Liver (tissue), 9 donors: ENCODE measurements around the gene C1orf21. TPM values are rescaled to one million over a fixed set of nuclear protein-coding genes. Genes with fewer than 3 reads are reported as not detected.

ENCODE experiments used
- DNase-seq: peaks from one replicate; pipeline ENCODE4 v3.0.0-alpha.2; 2017; ENCODE audit warnings: low spot score
- H3K27ac ChIP-seq, 2 donors: one replicate each; pipeline ENCODE4 v1.7.0; 2013; ENCODE audit warnings: inconsistent platforms in 2 of 2, low read length in 2 of 2, control low read depth in 1 of 2, low read depth in 1 of 2, mild to moderate bottlenecking in 1 of 2
- H3K27me3 ChIP-seq, 4 donors: one replicate each; pipeline versions ENCODE4 v1.6.1 to v1.7.0; 2013; ENCODE audit warnings: low read length in 3 of 4, inconsistent platforms in 1 of 4, mild to moderate bottlenecking in 1 of 4, moderate library complexity in 1 of 4; ENCODE audit not compliant: control insufficient read depth in 4 of 4, insufficient read depth in 4 of 4
- H3K36me3 ChIP-seq, 4 donors: one replicate each; pipeline versions ENCODE4 v1.6.1 to v1.7.0; 2013; ENCODE audit warnings: low read length in 3 of 4, mild to moderate bottlenecking in 3 of 4, low read depth in 1 of 4, moderate library complexity in 1 of 4; ENCODE audit not compliant: control insufficient read depth in 4 of 4, insufficient read depth in 3 of 4
- H3K4me1 ChIP-seq, 4 donors: one replicate each; pipeline versions ENCODE4 v1.6.1 to v1.7.0; 2013; ENCODE audit warnings: low read length in 3 of 4, mild to moderate bottlenecking in 3 of 4, moderate library complexity in 1 of 4; ENCODE audit not compliant: control insufficient read depth in 4 of 4, insufficient read depth in 4 of 4
- H3K4me3 ChIP-seq, 3 donors: one replicate each; pipeline versions ENCODE4 v1.6.1 to v1.7.0; 2013; ENCODE audit warnings: low read length in 3 of 3, control low read depth in 1 of 3, low read depth in 1 of 3, mild to moderate bottlenecking in 1 of 3
- H3K9ac ChIP-seq, 2 donors: one replicate each; pipeline ENCODE4 v1.7.0; 2013; ENCODE audit warnings: low read length in 2 of 2, mild to moderate bottlenecking in 2 of 2, moderate library complexity in 2 of 2, control low read depth in 1 of 2, low read depth in 1 of 2
- H3K9me3 ChIP-seq, 4 donors: one replicate each; pipeline versions ENCODE4 v1.6.1 to v1.7.0; 2013; ENCODE audit warnings: low read length in 3 of 4; ENCODE audit not compliant: control insufficient read depth in 4 of 4
- ATF3 ChIP-seq: IDR thresholded peaks from 2 replicates; pipeline ENCODE4 v1.6.1; 2016; ENCODE audit warnings: antibody characterized with exemption
- CTCF ChIP-seq: fragments of 150-350 bp; IDR thresholded peaks from 2 replicates; pipeline ENCODE4 v1.5.1; 2017; ENCODE audit warnings: improper control_type of control experiment, low read depth, low read length; ENCODE audit not compliant: missing input control
- EGR1 ChIP-seq, 2 donors: IDR thresholded peaks; 2 replicates each; pipeline ENCODE4 v1.6.1; 2016 to 2018; ENCODE audit warnings: antibody characterized with exemption in 2 of 2, low read depth in 2 of 2
- FOXA1 ChIP-seq: IDR thresholded peaks from 2 replicates; pipeline ENCODE4 v1.6.1; 2016; ENCODE audit warnings: antibody characterized with exemption
- GABPA ChIP-seq, 2 donors: IDR thresholded peaks in 1 of 2; conservative IDR thresholded peaks in 1 of 2; 2 replicates each; pipeline ENCODE4 v1.6.1; 2016; ENCODE audit warnings: antibody characterized with exemption in 2 of 2, mild to moderate bottlenecking in 1 of 2, moderate library complexity in 1 of 2
- HNF4A ChIP-seq, 2 donors: conservative IDR thresholded peaks; 2 replicates each; pipeline ENCODE4 v1.6.1; 2016; ENCODE audit warnings: antibody characterized with exemption in 2 of 2, mild to moderate bottlenecking in 2 of 2
- HNF4G ChIP-seq: IDR thresholded peaks from 2 replicates; pipeline ENCODE4 v1.6.1; 2016; ENCODE audit warnings: antibody characterized with exemption
- JUND ChIP-seq, 2 donors: IDR thresholded peaks; 2 replicates each; pipeline ENCODE4 v1.6.1; 2016; ENCODE audit warnings: antibody characterized with exemption in 2 of 2
- MAX ChIP-seq: IDR thresholded peaks from 2 replicates; pipeline ENCODE4 v1.6.1; 2016; ENCODE audit warnings: antibody characterized with exemption
- RAD21 ChIP-seq, 2 donors: IDR thresholded peaks; 2 replicates each; pipeline ENCODE4 v1.6.1; 2016; ENCODE audit warnings: antibody characterized with exemption in 2 of 2, mild to moderate bottlenecking in 2 of 2
- RXRA ChIP-seq, 2 donors: IDR thresholded peaks; 2 replicates each; pipeline ENCODE4 v1.6.1; 2017 to 2018; ENCODE audit warnings: antibody characterized with exemption in 2 of 2, mild to moderate bottlenecking in 1 of 2
- SP1 ChIP-seq: IDR thresholded peaks from 2 replicates; pipeline ENCODE4 v1.6.1; 2018; ENCODE audit warnings: antibody characterized with exemption, mild to moderate bottlenecking
- TAF1 ChIP-seq: conservative IDR thresholded peaks from 2 replicates; pipeline ENCODE4 v1.6.1; 2016; ENCODE audit warnings: antibody characterized with exemption, mild to moderate bottlenecking
- YY1 ChIP-seq: IDR thresholded peaks from 2 replicates; pipeline ENCODE4 v1.6.1; 2016; ENCODE audit warnings: antibody characterized with exemption, mild to moderate bottlenecking
- ZBTB33 ChIP-seq: IDR thresholded peaks from 2 replicates; pipeline ENCODE4 v1.6.1; 2016; ENCODE audit warnings: antibody characterized with exemption
- WGBS: extraction: QIAGEN DNeasy Blood & Tissue Kit; methylation state at CpG from one replicate; pipeline ENCODE4 v1.1.7; 2013; 5-methylcytosine and 5-hydroxymethylcytosine counted together
- polyA plus RNA-seq, 2 donors: library from polyadenylated mRNA; stranded (reverse) in 1 of 2; unstranded in 1 of 2; fragments of 200-250 nt in 1 of 2; fragments of >200 nt in 1 of 2; fragmentation: Nextera tagmentation in 1 of 2; extraction: Ambion mirVana in 1 of 2; gene quantifications; one replicate each; pipeline versions ENCODE4 v1.2.1 to v1.2.3, GENCODE V29; 2013 to 2015
- total RNA-seq, 2 donors: library from RNA; depleted of rRNA; stranded (reverse); fragments of >200 nt; gene quantifications; one replicate each; pipeline ENCODE4 v1.2.3, GENCODE V29; 2014
- donor health status: healthy.
- donor health status: healthy.
- donor health status: healthy.
- donor health status: healthy.
- donor health status: healthy.

Gene C1orf21
- total and polyA plus RNA-seq, 4 donors = 2.3 to 21.3 (median 13.4) TPM

GRCh38 chr1:184424157-184424556, 37.3 kb downstream of the C1orf21 start:
- Histone ChIP-seq H3K36me3 (no peaks in the 10 kb centered on the region), H3K27ac (no peak overlapping the region), H3K9ac (no peak overlapping the region), H3K27me3 (no peaks in the 10 kb centered on the region), H3K4me3 (no peak overlapping the region), H3K9me3 (no peaks in the 10 kb centered on the region), H3K4me1 (no peaks in the 10 kb centered on the region)
- DNase-seq = no peak
- TF ChIP-seq HNF4A (conservative IDR thresholded peaks at IDR 0.05) (no peak), RXRA (IDR thresholded peaks at IDR 0.05) (no peak), MAX (no peak), EGR1 (IDR thresholded peaks at IDR 0.05; ENCODE audit: low read depth in 2 of 2) (no peak), CTCF (no peak), RAD21 (IDR thresholded peaks at IDR 0.05) (no peak), GABPA (IDR thresholded peaks at IDR 0.05 in 1 of 2, conservative IDR thresholded peaks at IDR 0.05 in 1 of 2) (no peak), SP1 (no peak), FOXA1 (no peak), TAF1 (no peak), YY1 (no peak), HNF4G (no peak)
- WGBS = 63% methylated on average over 3 of the region's 3 CpGs

- DNase-seq = no peak
- no peak overlapping the region for H3K27ac ChIP-seq
- H3K36me3 ChIP-seq = no peaks in the 10 kb centered on the region
- no peaks in the 10 kb centered on the region for H3K27me3 ChIP-seq
- 82% methylated on average over 2 of the region's 2 CpGs for WGBS
- no peak for TF ChIP-seq HNF4G
- no peak for TF ChIP-seq TAF1
- TF ChIP-seq ZBTB33 = no peak
- TF ChIP-seq JUND (IDR thresholded peaks at IDR 0.05) = no peak
- no peak for TF ChIP-seq FOXA1
- TF ChIP-seq ATF3 = no peak
- no peak for TF ChIP-seq SP1
- no peaks in the 10 kb centered on the region for H3K9me3 ChIP-seq
- no peak overlapping the region for H3K9ac ChIP-seq
- no peak overlapping the region for H3K4me3 ChIP-seq
- H3K4me1 ChIP-seq = no peaks in the 10 kb centered on the region
Observed at GRCh38 chr1:184424945-184425344, 38.1 kb downstream of the C1orf21 start.
